ENCODE measurements around the gene ELP2.

DNA sequence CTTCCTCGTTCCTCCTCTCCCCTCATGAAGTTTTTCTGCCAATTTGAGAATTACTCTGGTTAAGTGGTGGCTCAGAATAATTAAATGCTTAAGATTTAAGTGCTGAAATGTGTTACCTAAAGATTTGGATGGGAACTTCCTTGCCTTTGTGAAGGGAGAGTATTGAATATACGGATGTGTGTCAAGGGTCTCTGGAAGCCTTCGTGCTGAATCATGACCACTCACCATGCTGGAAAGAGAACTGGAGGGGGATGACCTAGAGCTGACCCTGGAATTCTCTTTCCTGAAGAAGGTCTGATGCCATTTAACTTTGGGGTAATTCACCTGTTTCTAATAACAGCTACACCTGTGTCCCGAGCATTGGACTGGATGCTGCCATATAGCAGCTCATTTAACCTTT is 59.8 kb downstream of the ELP2 start:
- TF ChIP-seq, protein P1, sequence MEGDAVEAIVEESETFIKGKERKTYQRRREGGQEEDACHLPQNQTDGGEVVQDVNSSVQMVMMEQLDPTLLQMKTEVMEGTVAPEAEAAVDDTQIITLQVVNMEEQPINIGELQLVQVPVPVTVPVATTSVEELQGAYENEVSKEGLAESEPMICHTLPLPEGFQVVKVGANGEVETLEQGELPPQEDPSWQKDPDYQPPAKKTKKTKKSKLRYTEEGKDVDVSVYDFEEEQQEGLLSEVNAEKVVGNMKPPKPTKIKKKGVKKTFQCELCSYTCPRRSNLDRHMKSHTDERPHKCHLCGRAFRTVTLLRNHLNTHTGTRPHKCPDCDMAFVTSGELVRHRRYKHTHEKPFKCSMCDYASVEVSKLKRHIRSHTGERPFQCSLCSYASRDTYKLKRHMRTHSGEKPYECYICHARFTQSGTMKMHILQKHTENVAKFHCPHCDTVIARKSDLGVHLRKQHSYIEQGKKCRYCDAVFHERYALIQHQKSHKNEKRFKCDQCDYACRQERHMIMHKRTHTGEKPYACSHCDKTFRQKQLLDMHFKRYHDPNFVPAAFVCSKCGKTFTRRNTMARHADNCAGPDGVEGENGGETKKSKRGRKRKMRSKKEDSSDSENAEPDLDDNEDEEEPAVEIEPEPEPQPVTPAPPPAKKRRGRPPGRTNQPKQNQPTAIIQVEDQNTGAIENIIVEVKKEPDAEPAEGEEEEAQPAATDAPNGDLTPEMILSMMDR (IDR thresholded peaks at IDR 0.05; ENCODE audit: poor library complexity), result no peak
- TF ChIP-seq EZH2phosphoT487 (IDR thresholded peaks at IDR 0.05; ENCODE audit: low read depth, severe bottlenecking, unreplicated experiment), result no peak
- no peak for TF ChIP-seq EZH2 (IDR thresholded peaks at IDR 0.05; ENCODE audit: borderline replicate concordance)

Data from hepatocyte (in vitro differentiated cells).